ENCODE data around the gene RASAL3.

DNA sequence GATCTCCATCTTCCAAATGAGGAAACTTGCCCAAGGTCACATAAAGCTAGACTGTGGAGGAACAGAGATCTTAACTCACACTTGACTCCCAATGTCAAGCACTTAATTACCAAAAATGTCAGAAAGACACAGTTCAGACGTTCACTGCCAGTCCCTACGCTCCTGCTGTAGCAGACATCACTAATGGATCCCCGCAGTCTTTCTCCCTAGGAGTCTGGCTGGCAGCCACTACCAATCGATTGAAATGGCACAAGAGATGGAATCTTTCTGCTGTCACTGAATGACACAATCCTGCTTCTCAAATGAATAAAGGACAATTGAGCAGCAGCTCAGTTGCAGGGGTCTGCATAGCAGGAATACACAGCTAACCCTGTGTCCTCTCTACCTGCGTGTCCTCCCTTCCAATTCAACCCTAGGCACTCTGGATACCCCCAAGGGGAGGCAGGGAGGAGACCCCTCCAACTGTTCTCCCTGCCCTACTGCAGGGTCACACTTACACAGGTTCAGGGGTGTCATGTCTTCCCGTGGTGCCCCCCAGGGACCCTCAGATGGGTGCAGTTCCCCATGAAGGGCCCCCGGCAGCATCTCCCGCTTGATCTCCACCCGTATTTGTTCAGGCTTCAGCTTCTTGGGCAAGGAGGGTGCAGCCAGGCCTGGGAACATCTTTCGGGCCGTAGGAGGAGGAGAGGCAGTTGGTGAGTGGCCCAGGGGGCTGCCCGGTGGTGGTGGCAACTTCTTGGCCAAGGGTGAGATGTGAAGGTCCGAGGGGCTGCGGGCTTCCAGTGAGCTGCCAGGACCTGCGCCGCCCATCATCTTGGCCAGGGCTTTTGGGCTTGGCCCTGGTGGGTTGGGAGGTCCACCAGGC is 37.6 kb downstream of the RASAL3 start:
- no peak for TF ChIP-seq EP300 (IDR thresholded peaks at IDR 0.05)
- TF ChIP-seq POLR2A (IDR thresholded peaks at IDR 0.05): no peak

Measured in ovary (tissue), 1 donor.